HEK293 (cell line): Measurements from ENCODE around the gene KRTAP19-2.

Experiments used
- BCL11A ChIP-seq: fragments of 450-650 bp; formaldehyde crosslinking; IDR thresholded peaks from 2 replicates; pipeline ENCODE4 v1.5.1; 2016; ENCODE audit warnings: low read depth, missing biosample characterization, missing genetic modification characterization
- KLF7 ChIP-seq: fragments of 450-650 bp; formaldehyde crosslinking; IDR thresholded peaks from 2 replicates; pipeline ENCODE4 v1.5.1; 2016; ENCODE audit warnings: missing biosample characterization, missing genetic modification characterization, borderline replicate concordance
- REPIN1 ChIP-seq: fragments of 450-650 bp; formaldehyde crosslinking; IDR thresholded peaks from 2 replicates; pipeline ENCODE4 v1.5.1; 2017; ENCODE audit warnings: missing biosample characterization, missing genetic modification characterization, low read depth
- TF ChIP-seq, protein P1 (sequence below): fragments of 450-650 bp; formaldehyde crosslinking; IDR thresholded peaks from 2 replicates; pipeline ENCODE4 v1.5.1; 2016; ENCODE audit warnings: missing biosample characterization, missing genetic modification characterization
- TF ChIP-seq, protein P2 (sequence below): fragments of 450-650 bp; formaldehyde crosslinking; IDR thresholded peaks from 2 replicates; pipeline ENCODE4 v1.5.1; 2016; ENCODE audit warnings: missing biosample characterization, missing genetic modification characterization, borderline replicate concordance

DNA sequence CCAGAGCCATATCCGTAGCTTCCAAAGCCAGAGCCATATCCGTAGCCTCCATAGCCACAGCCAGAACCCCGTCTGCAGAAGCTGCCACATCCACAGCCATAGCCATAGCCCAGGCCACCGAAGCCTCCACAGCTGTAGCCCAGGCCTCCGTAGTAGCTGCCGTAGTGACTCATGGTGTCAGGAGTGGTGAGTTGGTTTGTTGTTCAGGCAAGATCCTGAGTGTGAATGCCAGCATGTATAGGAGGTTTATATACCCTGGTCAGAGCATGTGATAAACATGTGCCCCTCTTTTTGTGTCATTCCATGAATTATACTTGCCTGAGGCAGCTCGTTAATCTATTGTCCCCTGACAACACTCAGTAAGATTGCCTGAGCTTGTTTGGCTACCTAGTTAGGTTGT lies 7.1 kb downstream of the KRTAP19-2 start, which contains the start of gene KRTAP19-1:
- TF ChIP-seq BCL11A (tag by site-specific recombination) = no peak
- TF ChIP-seq, protein P1, sequence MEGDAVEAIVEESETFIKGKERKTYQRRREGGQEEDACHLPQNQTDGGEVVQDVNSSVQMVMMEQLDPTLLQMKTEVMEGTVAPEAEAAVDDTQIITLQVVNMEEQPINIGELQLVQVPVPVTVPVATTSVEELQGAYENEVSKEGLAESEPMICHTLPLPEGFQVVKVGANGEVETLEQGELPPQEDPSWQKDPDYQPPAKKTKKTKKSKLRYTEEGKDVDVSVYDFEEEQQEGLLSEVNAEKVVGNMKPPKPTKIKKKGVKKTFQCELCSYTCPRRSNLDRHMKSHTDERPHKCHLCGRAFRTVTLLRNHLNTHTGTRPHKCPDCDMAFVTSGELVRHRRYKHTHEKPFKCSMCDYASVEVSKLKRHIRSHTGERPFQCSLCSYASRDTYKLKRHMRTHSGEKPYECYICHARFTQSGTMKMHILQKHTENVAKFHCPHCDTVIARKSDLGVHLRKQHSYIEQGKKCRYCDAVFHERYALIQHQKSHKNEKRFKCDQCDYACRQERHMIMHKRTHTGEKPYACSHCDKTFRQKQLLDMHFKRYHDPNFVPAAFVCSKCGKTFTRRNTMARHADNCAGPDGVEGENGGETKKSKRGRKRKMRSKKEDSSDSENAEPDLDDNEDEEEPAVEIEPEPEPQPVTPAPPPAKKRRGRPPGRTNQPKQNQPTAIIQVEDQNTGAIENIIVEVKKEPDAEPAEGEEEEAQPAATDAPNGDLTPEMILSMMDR (tag by site-specific recombination) = no peak
- TF ChIP-seq, protein P2, sequence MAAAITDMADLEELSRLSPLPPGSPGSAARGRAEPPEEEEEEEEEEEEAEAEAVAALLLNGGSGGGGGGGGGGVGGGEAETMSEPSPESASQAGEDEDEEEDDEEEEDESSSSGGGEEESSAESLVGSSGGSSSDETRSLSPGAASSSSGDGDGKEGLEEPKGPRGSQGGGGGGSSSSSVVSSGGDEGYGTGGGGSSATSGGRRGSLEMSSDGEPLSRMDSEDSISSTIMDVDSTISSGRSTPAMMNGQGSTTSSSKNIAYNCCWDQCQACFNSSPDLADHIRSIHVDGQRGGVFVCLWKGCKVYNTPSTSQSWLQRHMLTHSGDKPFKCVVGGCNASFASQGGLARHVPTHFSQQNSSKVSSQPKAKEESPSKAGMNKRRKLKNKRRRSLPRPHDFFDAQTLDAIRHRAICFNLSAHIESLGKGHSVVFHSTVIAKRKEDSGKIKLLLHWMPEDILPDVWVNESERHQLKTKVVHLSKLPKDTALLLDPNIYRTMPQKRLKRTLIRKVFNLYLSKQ (tag by site-specific recombination) = no peak
- no peak for TF ChIP-seq REPIN1 (tag by site-specific recombination)
- no peak for TF ChIP-seq KLF7 (tag by site-specific recombination)
